Osteocyte (in vitro differentiated cells): ENCODE results near the gene UBE2O. TPM values are rescaled to one million over a fixed set of nuclear protein-coding genes. Genes with fewer than 3 reads are reported as not detected.
A peak's percentile ranks its signal among the peaks of the same experiment; 100 is the strongest.

Experiments
- DNase-seq: peaks from one replicate; pipeline ENCODE4 v3.0.0; 2021; ENCODE audit warnings: mixed read lengths; ENCODE audit not compliant: unreplicated experiment; ENCODE audit errors: extremely low spot score
- H3K27ac Mint-ChIP-seq: one replicate; pipeline ENCODE4 v1.8.0; 2021; ENCODE audit warnings: mild to moderate bottlenecking, mixed read lengths; ENCODE audit not compliant: unreplicated experiment
- H3K27me3 Mint-ChIP-seq: one replicate; pipeline ENCODE4 v1.8.0; 2021; ENCODE audit warnings: mixed read lengths; ENCODE audit not compliant: unreplicated experiment
- H3K36me3 Mint-ChIP-seq: one replicate; pipeline ENCODE4 v1.8.0; 2021; ENCODE audit warnings: mixed read lengths; ENCODE audit not compliant: unreplicated experiment
- H3K4me1 Mint-ChIP-seq: one replicate; pipeline ENCODE4 v1.8.0; 2021; ENCODE audit warnings: mixed read lengths; ENCODE audit not compliant: unreplicated experiment
- H3K4me3 Mint-ChIP-seq: one replicate; pipeline ENCODE4 v1.8.0; 2021; ENCODE audit warnings: mild to moderate bottlenecking, moderate library complexity, mixed read lengths; ENCODE audit not compliant: unreplicated experiment
- H3K9me3 Mint-ChIP-seq: one replicate; pipeline ENCODE4 v1.8.0; 2021; ENCODE audit warnings: mixed read lengths; ENCODE audit not compliant: unreplicated experiment
- total RNA-seq: library from RNA; stranded (reverse); gene quantifications from 2 replicates; pipeline ENCODE4 v1.2.1, GENCODE V29; 2021
- TF ChIP-seq, protein P1 (sequence below): fragments of 200-600 bp; sonication (generic); IDR thresholded peaks from 2 replicates; pipeline ENCODE4 v1.5.0; 2021; ENCODE audit warnings: antibody characterized with exemption, mild to moderate bottlenecking, moderate library complexity

UBE2O gene
- total RNA-seq, 1 donor from 2014 or later = 30.7 TPM

- H3K27ac Mint-ChIP-seq = peak overlapping the region; percentile 68
- DNase-seq = no peak
- TF ChIP-seq, protein P1, sequence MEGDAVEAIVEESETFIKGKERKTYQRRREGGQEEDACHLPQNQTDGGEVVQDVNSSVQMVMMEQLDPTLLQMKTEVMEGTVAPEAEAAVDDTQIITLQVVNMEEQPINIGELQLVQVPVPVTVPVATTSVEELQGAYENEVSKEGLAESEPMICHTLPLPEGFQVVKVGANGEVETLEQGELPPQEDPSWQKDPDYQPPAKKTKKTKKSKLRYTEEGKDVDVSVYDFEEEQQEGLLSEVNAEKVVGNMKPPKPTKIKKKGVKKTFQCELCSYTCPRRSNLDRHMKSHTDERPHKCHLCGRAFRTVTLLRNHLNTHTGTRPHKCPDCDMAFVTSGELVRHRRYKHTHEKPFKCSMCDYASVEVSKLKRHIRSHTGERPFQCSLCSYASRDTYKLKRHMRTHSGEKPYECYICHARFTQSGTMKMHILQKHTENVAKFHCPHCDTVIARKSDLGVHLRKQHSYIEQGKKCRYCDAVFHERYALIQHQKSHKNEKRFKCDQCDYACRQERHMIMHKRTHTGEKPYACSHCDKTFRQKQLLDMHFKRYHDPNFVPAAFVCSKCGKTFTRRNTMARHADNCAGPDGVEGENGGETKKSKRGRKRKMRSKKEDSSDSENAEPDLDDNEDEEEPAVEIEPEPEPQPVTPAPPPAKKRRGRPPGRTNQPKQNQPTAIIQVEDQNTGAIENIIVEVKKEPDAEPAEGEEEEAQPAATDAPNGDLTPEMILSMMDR = no peak
- peaks cover 54% of the 10 kb centered on the region for H3K4me1 Mint-ChIP-seq
- no peaks in the 10 kb centered on the region for H3K36me3 Mint-ChIP-seq
- peak overlapping the region; percentile 70 for H3K4me3 Mint-ChIP-seq
- H3K27me3 Mint-ChIP-seq = no peaks in the 10 kb centered on the region
- H3K9me3 Mint-ChIP-seq = no peaks in the 10 kb centered on the region
Measured at GRCh38 chr17:76500074-76500746, 47.3 kb upstream of the UBE2O start.

- H3K27me3 Mint-ChIP-seq = no peaks in the 10 kb centered on the region
- no peak for DNase-seq
- H3K36me3 Mint-ChIP-seq = no peaks in the 10 kb centered on the region
- H3K9me3 Mint-ChIP-seq = no peaks in the 10 kb centered on the region
- peak overlapping the region; percentile 85 for H3K27ac Mint-ChIP-seq
- TF ChIP-seq, protein P1 = no peak
- H3K4me1 Mint-ChIP-seq = peaks cover 54% of the 10 kb centered on the region
- no peak overlapping the region for H3K4me3 Mint-ChIP-seq
Measured at GRCh38 chr17:76499267-76499667, 46.3 kb upstream of the UBE2O start.

- Mint-ChIP-seq H3K9me3 (no peaks in the 10 kb centered on the region), H3K36me3 (no peaks in the 10 kb centered on the region), H3K27ac (peak overlapping the region; percentile 85), H3K4me1 (peaks cover 57% of the 10 kb centered on the region), H3K4me3 (peak overlapping the region; percentile 10), H3K27me3 (no peaks in the 10 kb centered on the region)
- no peak for DNase-seq
- TF ChIP-seq, protein P1 = no peak
Measured at GRCh38 chr17:76498876-76499251, 45.9 kb upstream of the UBE2O start.

DNA sequence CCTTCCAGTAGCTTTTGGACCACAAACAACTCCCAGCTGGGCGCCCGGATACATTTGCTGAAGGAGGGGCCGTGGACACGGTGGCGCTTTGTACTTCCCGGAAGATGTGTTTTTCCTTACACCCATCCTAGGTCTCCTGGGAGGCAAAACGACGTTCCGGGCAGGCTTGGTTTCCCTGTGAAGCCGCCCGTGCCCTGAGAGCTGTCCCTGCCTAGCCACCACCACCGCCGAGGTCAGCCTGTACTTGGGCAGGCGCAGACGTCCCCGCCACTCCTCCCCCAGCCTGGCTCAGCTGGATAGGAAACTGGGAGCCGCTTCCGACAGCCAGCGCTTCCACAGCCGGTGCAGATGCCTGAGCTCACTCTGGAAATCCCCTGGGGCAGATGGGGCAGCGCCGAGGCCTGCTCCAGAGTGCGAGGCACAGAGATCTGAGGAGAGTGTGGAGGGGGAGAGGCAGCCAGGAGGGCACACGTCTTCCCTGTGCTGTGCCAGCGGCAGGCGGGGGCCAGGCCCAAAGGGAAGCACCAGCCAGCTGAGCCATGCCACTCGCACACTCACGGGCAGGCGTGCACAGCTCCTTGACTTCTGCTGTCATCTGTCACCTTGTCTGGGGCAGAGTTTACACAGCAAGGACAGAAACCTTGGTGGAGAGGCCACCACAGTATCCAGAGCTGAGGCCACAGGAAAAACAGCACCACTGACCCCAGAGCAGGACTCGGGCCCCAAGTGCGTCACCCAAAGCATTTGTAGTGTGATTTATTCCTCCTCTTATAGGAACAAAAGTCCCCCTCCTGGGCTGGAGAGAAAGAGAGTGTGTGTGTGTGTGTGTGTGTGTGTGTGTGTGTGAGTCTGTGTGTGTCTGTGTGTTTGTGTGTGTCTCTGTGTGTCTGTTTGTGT is 45.3 kb upstream of the UBE2O start:
- peak overlapping the region; percentile 85 for H3K27ac Mint-ChIP-seq
- H3K4me3 Mint-ChIP-seq = peak overlapping the region; percentile 41
- no peaks in the 10 kb centered on the region for H3K9me3 Mint-ChIP-seq
- TF ChIP-seq, protein P1 = no peak
- H3K4me1 Mint-ChIP-seq = peaks cover 63% of the 10 kb centered on the region
- peak; percentile 93 for DNase-seq
- H3K36me3 Mint-ChIP-seq = no peaks in the 10 kb centered on the region
- no peaks in the 10 kb centered on the region for H3K27me3 Mint-ChIP-seq

- TF ChIP-seq, protein P1 = no peak
- Mint-ChIP-seq H3K4me1 (peaks cover 69% of the 10 kb centered on the region), H3K27me3 (no peaks in the 10 kb centered on the region), H3K9me3 (no peaks in the 10 kb centered on the region), H3K36me3 (no peaks in the 10 kb centered on the region), H3K27ac (peak overlapping the region; percentile 85), H3K4me3 (peak overlapping the region; percentile 41)
- DNase-seq = no peak
Measured at GRCh38 chr17:76497699-76497978, 44.7 kb upstream of the UBE2O start.
